ENCODE results near the gene PTPRN. TPM values are rescaled to one million over a fixed set of nuclear protein-coding genes. Genes with fewer than 3 reads are reported as not detected.

PTPRN gene
- total and polyA plus RNA-seq, 9 of the 15 experiments (the other 6 are each of a cell fraction or from before 2014, with no cell fraction given): 0.15 to 2.4 (median 0.43) TPM; not detected in 1

- TF ChIP-seq SMAD2 (IDR thresholded peaks at IDR 0.05; ENCODE audit: low read depth, low read length) (no peak), VEZF1 (CRISPR knock-in tag; IDR thresholded peaks at IDR 0.05) (peak; percentile 59), SMAD1 (IDR thresholded peaks at IDR 0.05; ENCODE audit: low read depth, low read length, partially characterized antibody) (no peak), ELF2 (CRISPR knock-in tag; IDR thresholded peaks at IDR 0.05) (no peak), CEBPG (CRISPR knock-in tag; IDR thresholded peaks at IDR 0.05) (no peak), CEBPG (tag; conservative IDR thresholded peaks at IDR 0.05 in 1 of 2, IDR thresholded peaks at IDR 0.05 in 1 of 2) (no peak), TAF9B (IDR thresholded peaks at IDR 0.05; ENCODE audit: partially characterized antibody) (no peak), ZFP36 (IDR thresholded peaks at IDR 0.05; ENCODE audit: low read depth, low read length, partially characterized antibody) (no peak), POLR2AphosphoS5 (IDR thresholded peaks at IDR 0.05; ENCODE audit: control insufficient read depth, insufficient read depth, low read depth, low read length) (no peak), TAL1 (IDR thresholded peaks at IDR 0.05) (no peak), POLR2AphosphoS2 (IDR thresholded peaks at IDR 0.05; ENCODE audit: low read length) (no peak), FOSL1 (tag; conservative IDR thresholded peaks at IDR 0.05) (peak; percentile 98), ELF4 (CRISPR knock-in tag; IDR thresholded peaks at IDR 0.05) (no peak), RBM14 (IDR thresholded peaks at IDR 0.05; ENCODE audit: borderline replicate concordance, insufficient read depth, low read depth, low read length) (no peak), MCM7 (IDR thresholded peaks at IDR 0.05) (no peak), CEBPZ (IDR thresholded peaks at IDR 0.05; ENCODE audit: borderline replicate concordance, low read depth, low read length) (no peak), ETV1 (tag; conservative IDR thresholded peaks at IDR 0.05; ENCODE audit: low read depth) (no peak)
- TF ChIP-seq, protein P1, sequence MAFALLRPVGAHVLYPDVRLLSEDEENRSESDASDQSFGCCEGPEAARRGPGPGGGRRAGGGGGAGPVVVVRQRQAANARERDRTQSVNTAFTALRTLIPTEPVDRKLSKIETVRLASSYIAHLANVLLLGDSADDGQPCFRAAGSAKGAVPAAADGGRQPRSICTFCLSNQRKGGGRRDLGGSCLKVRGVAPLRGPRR (CRISPR knock-in tag; IDR thresholded peaks at IDR 0.05): no peak
- TF ChIP-seq, protein P2, sequence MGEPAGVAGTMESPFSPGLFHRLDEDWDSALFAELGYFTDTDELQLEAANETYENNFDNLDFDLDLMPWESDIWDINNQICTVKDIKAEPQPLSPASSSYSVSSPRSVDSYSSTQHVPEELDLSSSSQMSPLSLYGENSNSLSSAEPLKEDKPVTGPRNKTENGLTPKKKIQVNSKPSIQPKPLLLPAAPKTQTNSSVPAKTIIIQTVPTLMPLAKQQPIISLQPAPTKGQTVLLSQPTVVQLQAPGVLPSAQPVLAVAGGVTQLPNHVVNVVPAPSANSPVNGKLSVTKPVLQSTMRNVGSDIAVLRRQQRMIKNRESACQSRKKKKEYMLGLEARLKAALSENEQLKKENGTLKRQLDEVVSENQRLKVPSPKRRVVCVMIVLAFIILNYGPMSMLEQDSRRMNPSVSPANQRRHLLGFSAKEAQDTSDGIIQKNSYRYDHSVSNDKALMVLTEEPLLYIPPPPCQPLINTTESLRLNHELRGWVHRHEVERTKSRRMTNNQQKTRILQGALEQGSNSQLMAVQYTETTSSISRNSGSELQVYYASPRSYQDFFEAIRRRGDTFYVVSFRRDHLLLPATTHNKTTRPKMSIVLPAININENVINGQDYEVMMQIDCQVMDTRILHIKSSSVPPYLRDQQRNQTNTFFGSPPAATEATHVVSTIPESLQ (CRISPR knock-in tag; IDR thresholded peaks at IDR 0.05): 0 out of 2 replicates have a peak, but pooled peaks have one; percentile 24
Measured at GRCh38 chr2:219308142-219309101, 779 bp downstream of the PTPRN start (continued).
